SU-DHL-6 (cell line): ENCODE results near the gene CRELD1.

ENCODE experiments used
- CTCF ChIP-seq: fragments of 200-600 bp; sonication (generic); IDR thresholded peaks from one replicate; pipeline ENCODE4 v1.5.1; 2017; ENCODE audit warnings: antibody characterized with exemption, mild to moderate bottlenecking, low read length, moderate library complexity; ENCODE audit not compliant: insufficient read depth, poor library complexity, severe bottlenecking
- EZH2phosphoT487 ChIP-seq: fragments of 200-600 bp; sonication (generic), shearing (Covaris generic); conservative IDR thresholded peaks from 2 replicates; pipeline ENCODE4 v1.6.1; 2018; ENCODE audit warnings: mild to moderate bottlenecking, antibody characterized with exemption, low read length, moderate library complexity, mixed read lengths

GRCh38 chr3:9938966-9939365 lies 5.3 kb downstream of the CRELD1 start:
- TF ChIP-seq CTCF (no peak), EZH2phosphoT487 (no peak)
